HG03097 (cell line): ENCODE results near the gene RSU1.

Experiments
- ATAC-seq: cut with Tn5 transposase; IDR thresholded peaks from one replicate; pipeline ENCODE4 v1.9.1; 2021; ENCODE audit not compliant: unreplicated experiment, low FRiP score

The RSU1 gene

GRCh38 chr10:16612115-16612980 is 204.9 kb downstream of the RSU1 start:
- ATAC-seq = no peak

DNA sequence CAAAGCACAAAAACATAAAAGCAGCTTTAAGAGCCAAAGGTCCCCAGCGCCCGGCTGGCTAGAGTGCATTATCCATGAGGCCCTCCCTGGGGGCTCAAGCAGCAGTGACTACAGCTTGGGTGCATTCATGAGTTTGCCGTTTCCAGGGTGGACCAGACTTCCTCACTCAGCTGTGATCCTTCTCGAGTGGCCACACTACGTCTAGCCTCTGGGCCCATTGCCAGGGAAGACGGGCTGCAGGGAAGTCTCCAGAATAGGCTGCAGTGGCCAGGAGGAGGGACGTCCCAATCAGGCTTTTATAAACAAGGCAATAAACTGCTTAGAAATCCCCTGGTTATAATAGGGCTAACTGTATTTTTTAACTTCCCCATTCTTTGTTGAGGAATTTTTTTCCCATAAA is 206.2 kb downstream of the RSU1 start:
- ATAC-seq = no peak

GRCh38 chr10:16609211-16609610 is 208.0 kb downstream of the RSU1 start:
- no peak for ATAC-seq

GRCh38 chr10:16606923-16607322 is 210.3 kb downstream of the RSU1 start:
- no peak for ATAC-seq

GRCh38 chr10:16606421-16606820 is 210.8 kb downstream of the RSU1 start:
- ATAC-seq = no peak

DNA sequence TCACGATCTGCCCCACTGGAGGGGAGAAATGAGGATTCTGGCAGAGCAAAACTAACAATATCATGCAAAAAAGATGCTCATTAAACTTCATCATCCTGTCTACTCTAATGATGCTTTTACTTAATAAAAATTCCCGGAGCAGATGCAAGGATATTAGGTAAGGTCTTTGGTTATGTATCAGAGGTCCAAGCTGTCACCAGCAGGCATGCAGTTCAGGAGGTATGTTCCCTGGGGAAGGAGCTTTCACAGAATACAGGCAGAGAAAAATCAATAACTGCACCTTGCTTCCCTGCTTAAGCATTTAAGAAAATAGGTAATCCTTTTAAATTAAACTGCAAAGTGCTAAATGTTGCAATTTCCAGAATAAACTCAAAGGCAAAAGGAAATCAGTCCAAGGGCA is 213.9 kb downstream of the RSU1 start:
- no peak for ATAC-seq

GRCh38 chr10:16602104-16602775 is 215.0 kb downstream of the RSU1 start:
- ATAC-seq = no peak

- ATAC-seq = no peak
These were observed 217.6 kb downstream of the RSU1 start for GRCh38 chr10:16599662-16600061.

DNA sequence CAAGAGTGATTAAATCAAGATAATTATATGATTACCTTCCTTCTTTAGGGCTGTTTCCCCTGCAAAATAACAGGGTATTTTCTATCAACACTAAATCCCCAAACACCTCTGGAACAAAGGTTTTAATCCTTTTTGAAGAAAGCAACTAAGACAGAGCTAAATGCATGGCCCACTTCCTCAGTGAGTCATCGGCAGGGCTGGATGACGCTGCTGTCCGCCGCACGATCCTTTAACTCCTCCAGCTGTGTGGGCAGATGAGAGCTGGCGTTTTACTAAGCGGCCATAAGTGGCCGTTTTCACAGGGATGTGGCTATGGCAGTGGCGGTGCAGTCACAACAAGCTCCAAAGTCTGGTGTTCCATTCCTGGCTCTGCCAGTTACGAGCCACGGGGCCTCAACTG is 219.6 kb downstream of the RSU1 start:
- no peak for ATAC-seq

DNA sequence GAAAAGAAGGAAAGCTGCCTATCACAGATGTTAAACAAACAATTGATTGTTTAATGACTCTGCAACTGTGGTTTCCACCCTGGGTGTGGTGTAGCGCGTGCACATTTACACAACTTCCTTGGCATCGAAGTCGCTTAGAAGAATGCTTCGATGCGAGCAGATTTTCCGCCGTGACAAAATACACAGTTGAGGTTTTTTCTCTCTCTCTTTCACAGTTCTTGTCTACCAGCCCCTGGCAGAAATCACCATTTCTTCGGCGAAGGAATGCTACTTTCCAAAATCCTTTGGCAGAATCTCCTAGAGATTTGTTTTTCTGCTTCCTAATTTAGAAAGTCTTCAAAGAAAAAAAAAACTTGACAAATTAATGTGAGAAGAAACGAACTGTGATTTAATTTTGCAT is 224.8 kb downstream of the RSU1 start:
- ATAC-seq = no peak

DNA sequence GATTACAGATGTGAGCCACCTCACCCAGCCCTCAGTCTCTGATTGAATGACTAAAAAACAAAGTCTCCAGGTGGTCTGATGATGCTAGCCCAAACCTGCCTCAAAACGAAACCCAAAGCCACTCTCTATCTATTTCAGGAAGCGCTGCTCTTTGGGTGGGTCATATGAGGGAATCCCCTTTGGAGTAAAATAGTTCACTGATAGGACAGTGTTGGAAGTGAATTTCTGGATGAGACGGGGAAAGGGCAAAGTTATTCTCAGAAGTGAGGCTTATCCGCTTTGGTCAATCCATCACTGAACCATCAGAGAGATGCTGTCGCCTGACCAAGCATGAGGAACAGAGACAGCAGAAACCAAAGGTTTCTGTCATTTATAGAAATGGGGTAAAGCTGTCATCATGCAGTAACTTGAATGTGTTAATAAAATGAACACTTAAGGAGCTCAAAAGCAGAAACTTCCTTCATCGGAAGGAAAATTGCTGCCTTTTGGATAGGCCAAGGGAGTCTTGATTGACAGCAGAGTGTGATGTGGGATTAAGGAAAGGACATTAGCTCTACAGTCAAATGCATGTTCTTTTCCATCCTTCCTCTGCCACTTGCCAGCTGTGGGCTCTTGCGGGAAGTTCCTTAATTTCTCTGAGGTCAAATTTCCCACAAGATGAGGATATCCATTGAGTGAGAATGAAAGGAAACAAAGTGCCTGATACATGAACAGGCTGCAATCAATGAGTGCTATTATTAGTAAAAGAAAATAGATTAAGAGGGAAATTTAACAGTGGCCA is 230.7 kb downstream of the RSU1 start:
- ATAC-seq = peak; percentile 84

GRCh38 chr10:16585103-16585502 is 232.1 kb downstream of the RSU1 start:
- no peak for ATAC-seq

DNA sequence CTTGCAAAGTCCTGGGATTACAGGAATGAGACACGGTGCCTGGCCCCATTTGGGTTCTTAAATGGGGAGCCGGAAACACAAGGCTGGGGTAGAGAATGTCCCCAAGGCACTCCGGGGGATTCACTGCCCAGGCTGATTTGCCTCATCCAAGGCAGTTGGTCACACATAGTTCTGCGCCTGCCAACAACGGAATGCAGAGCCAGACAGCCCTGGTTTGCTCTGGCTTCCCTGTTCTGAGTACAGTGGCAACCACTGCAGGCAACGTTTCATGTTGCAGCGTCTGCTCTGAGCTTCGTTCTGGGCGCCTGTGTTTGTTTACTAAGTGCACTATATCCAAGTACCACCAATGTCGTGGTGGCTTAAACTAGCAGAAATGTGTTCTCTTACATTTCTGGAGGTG is 233.8 kb downstream of the RSU1 start:
- no peak for ATAC-seq

GRCh38 chr10:16581202-16581601 is 236.0 kb downstream of the RSU1 start:
- ATAC-seq = no peak

- ATAC-seq = peak; percentile 95
These were observed 246.5 kb downstream of the RSU1 start for GRCh38 chr10:16570731-16571130.

DNA sequence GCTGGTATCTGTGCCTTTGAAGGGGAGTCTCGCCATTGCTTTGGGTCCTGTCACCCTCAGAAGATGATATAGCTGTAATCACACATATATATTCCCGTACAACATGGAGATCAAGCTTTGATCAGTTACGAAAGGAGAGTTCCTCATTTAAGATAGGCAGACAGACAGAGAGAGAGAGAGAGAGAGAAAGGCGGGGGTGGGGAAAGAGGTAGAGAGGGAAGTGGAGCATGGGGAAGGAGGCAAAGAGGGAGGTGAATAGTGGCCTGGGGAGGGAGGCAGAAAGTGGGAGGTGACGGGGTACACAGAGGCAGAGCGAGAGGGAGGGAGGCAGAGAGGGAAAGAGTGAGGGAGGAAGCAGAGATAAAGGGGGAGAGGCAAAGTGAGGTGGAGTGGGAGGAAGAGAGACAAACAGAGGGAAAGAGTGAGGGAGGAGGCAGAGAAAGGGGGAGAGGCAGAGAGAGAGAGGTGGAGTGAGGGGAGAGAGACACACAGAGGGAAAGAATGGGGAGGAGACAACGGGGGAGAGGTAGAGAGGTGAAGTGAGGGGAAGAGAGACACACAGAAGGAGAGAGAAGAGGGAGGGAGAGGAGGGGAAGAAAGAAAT is 250.9 kb downstream of the RSU1 start:
- no peak for ATAC-seq

DNA sequence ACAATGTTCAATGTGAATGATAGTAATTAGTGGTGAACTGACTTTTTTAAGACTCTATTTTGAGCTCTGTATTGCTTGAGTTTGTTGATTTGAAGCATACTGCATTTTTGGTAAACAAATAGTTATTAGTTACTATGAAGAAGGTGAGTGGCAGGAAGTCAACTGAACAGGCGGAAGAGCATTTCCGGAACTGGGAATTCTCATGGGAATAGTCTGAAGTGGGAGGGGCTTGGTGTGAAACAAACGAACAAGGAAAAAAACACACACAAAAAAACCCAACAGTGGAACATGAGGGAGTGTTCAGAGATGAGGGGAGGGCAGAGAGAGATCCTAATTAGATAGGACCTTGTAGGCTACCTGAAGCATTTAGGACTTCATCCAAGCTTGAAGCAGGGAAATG is 251.6 kb downstream of the RSU1 start:
- no peak for ATAC-seq

GRCh38 chr10:16562891-16563290 is 254.3 kb downstream of the RSU1 start:
- no peak for ATAC-seq

DNA sequence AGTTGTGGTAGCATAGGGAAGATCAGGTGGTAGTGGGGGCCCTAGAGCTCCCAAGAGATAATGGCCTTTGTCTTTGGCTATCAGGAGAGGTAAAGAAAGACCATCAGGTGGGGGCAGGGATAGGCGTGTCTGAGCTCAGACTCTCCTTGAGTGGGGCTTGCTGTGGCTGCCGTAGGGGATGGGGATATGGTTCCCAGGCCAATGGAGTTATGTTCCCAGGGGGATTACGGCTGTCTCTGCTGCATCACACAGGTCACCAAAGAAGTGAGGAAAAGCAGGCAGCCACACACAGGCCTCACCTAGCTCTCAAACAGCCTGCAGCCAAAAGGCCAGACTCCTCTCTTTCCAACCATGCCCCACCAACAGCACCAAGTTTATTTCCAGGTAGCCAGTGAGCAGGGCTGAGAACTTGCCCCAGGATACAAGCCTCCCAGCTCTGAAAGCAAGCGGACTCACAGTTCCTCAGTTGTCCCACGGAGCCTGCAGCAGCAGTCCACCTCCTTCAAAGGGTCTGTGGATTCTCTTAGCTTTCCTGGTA is 257.9 kb downstream of the RSU1 start:
- no peak for ATAC-seq

DNA sequence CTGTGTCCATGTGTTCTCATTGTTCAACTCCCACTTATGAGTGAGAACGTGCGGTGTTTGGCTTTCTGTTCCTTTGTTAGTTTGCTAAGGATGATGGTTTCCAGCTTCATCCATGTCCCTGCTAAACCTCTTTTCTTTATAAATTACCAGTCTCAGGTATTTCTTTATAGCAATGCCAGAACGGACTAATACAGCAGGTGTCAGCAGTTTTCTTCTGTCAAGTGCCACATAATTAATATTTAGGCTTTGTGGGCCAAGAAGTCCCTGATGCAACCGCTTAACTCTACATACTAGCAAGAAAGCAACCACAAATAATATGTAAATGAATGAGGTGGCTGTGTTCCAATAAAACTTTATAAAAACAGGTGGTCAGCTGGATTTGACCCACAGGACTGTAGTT is 269.3 kb downstream of the RSU1 start:
- ATAC-seq = no peak
